Erythroblast (primary cell): ENCODE results near the gene ALPL.

Experiments
- GATA1 ChIP-seq: IDR thresholded peaks from 2 replicates; pipeline ENCODE4 v1.6.1; 2011; ENCODE audit warnings: low read depth, mild to moderate bottlenecking, control low read depth, low read length, moderate library complexity
- POLR2A ChIP-seq: IDR thresholded peaks from 2 replicates; pipeline ENCODE4 v1.6.1; 2011; ENCODE audit warnings: mild to moderate bottlenecking, low read length

DNA sequence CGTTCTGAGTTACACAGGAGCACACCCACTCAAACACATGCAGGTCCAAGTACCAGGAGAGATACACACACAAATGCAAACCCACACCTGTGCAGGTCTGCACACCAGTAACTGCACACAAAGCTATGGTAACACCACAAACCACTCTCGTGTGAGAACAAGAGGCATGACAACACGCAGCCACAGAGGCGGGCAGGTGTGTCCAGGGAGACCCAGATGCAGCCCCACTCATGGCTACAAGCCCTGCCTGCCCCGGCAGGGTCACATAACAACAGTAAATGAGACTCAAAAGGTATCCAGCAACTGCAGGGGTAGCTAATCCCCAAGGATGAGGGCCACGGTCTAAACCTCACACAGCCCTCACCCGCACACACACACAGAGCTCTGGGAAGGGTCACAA is 111.8 kb downstream of the ALPL start:
- TF ChIP-seq POLR2A (no peak), GATA1 (no peak)
